ENCODE measurements around the gene LY6G6F. TPM values are rescaled to one million over a fixed set of nuclear protein-coding genes. Genes with fewer than 3 reads are reported as not detected.
"Not testable (repeated sequence)": the region's sequence is repeated elsewhere in the genome, so short reads cannot be mapped to it uniquely, and the experiment has no call there.

Gene LY6G6F
- total RNA-seq, 1 experiment from 2014 or later, result not detected

- Mint-ChIP-seq H3K27me3 (ENCODE audit: insufficient read depth, unreplicated experiment) (no peaks in the 10 kb centered on the region), H3K36me3 (ENCODE audit: insufficient read depth, unreplicated experiment) (peaks cover 24% of the 10 kb centered on the region), H3K4me1 (ENCODE audit: insufficient read depth, unreplicated experiment) (peaks cover 5% of the 10 kb centered on the region), H3K9me3 (ENCODE audit: unreplicated experiment) (no peaks in the 10 kb centered on the region), H3K4me3 (ENCODE audit: unreplicated experiment) (peak within 1 kb of the TSS; percentile 95), H3K27ac (ENCODE audit: low read depth, unreplicated experiment) (peak within 1 kb of the TSS; percentile 89)
- TSS peak; percentile 39 for BruUV-seq (replicated peaks)
- peak; percentile 98 for DNase-seq (ENCODE audit: unreplicated experiment)
- TF ChIP-seq CTCF (IDR thresholded peaks at IDR 0.05; ENCODE audit: unreplicated experiment), result no peak
- intact Hi-C loops (cut with micrococcal nuclease), result loop anchor here (1.0 to 2.0 kb wide), 2 partner anchors 26 to 36 kb away; partner anchors contain the start of gene DDAH2
- CTCF ChIA-PET, result interaction anchor here (0.6 to 1.4 kb wide), 7 partner anchors 13 to 128 kb away, joined by 3 read pairs; partner anchors contain the start of gene C6orf47
- POLR2A ChIA-PET, result interaction anchor here (0.6 to 3.4 kb wide), 44 partner anchors 9 to 1550 kb away, joined by 3 to 29 read pairs (median 5); partner anchors contain the start of genes BAG6, C6orf47, CLIC1 and CSNK2B
These were observed 3.6 kb upstream of the LY6G6F start, which contains the start of gene ABHD16A for GRCh38 chr6:31702819-31703716. ABHD16A (minus strand) TSS chr6:31703324; CDS start chr6:31703281, 43 bp downstream.

GRCh38 chr6:31705931-31706330, 735 bp upstream of the LY6G6F start:
- Mint-ChIP-seq H3K4me3 (ENCODE audit: unreplicated experiment) (no peak overlapping the region), H3K27me3 (ENCODE audit: insufficient read depth, unreplicated experiment) (no peaks in the 10 kb centered on the region), H3K9me3 (ENCODE audit: unreplicated experiment) (no peaks in the 10 kb centered on the region), H3K27ac (ENCODE audit: low read depth, unreplicated experiment) (no peak overlapping the region), H3K4me1 (ENCODE audit: insufficient read depth, unreplicated experiment) (peaks cover 7% of the 10 kb centered on the region), H3K36me3 (ENCODE audit: insufficient read depth, unreplicated experiment) (peaks cover 6% of the 10 kb centered on the region)
- CTCF ChIA-PET, result no interaction called here
- no peak for TF ChIP-seq CTCF (IDR thresholded peaks at IDR 0.05; ENCODE audit: unreplicated experiment)
- DNase-seq (ENCODE audit: unreplicated experiment), result no peak
- intact Hi-C loops (cut with micrococcal nuclease), result no loop called here
- POLR2A ChIA-PET, result no interaction called here
- BruUV-seq (replicated peaks), result no TSS peak

- DNase-seq (ENCODE audit: unreplicated experiment), result no peak
- Mint-ChIP-seq H3K9me3 (ENCODE audit: unreplicated experiment) (no peaks in the 10 kb centered on the region), H3K27me3 (ENCODE audit: insufficient read depth, unreplicated experiment) (no peaks in the 10 kb centered on the region), H3K4me3 (ENCODE audit: unreplicated experiment) (no peak overlapping the region), H3K4me1 (ENCODE audit: insufficient read depth, unreplicated experiment) (peaks cover 12% of the 10 kb centered on the region), H3K36me3 (ENCODE audit: insufficient read depth, unreplicated experiment) (peaks cover 6% of the 10 kb centered on the region), H3K27ac (ENCODE audit: low read depth, unreplicated experiment) (no peak overlapping the region)
- POLR2A ChIA-PET, result no interaction called here
- TF ChIP-seq CTCF (IDR thresholded peaks at IDR 0.05; ENCODE audit: unreplicated experiment), result no peak
- no TSS peak for BruUV-seq (replicated peaks)
- intact Hi-C loops (cut with micrococcal nuclease), result no loop called here
- CTCF ChIA-PET, result no interaction called here
These were observed 1.0 kb downstream of the LY6G6F start for GRCh38 chr6:31707701-31708100.

GRCh38 chr6:31708224-31708623, 1.6 kb downstream of the LY6G6F start:
- intact Hi-C loops (cut with micrococcal nuclease), result no loop called here
- POLR2A ChIA-PET, result interaction anchor here (1.4 kb wide), 1 partner anchor 119 kb away, joined by 3 read pairs; the partner anchor contains the start of gene HSPA1B
- H3K27ac Mint-ChIP-seq (ENCODE audit: low read depth, unreplicated experiment), result no peak overlapping the region
- BruUV-seq (replicated peaks), result no TSS peak
- TF ChIP-seq CTCF (IDR thresholded peaks at IDR 0.05; ENCODE audit: unreplicated experiment), result no peak
- CTCF ChIA-PET, result no interaction called here
- H3K9me3 Mint-ChIP-seq (ENCODE audit: unreplicated experiment), result no peaks in the 10 kb centered on the region
- H3K27me3 Mint-ChIP-seq (ENCODE audit: insufficient read depth, unreplicated experiment), result no peaks in the 10 kb centered on the region
- no peak for DNase-seq (ENCODE audit: unreplicated experiment)
- H3K36me3 Mint-ChIP-seq (ENCODE audit: insufficient read depth, unreplicated experiment), result peaks cover 3% of the 10 kb centered on the region
- peaks cover 10% of the 10 kb centered on the region for H3K4me1 Mint-ChIP-seq (ENCODE audit: insufficient read depth, unreplicated experiment)
- no peak overlapping the region for H3K4me3 Mint-ChIP-seq (ENCODE audit: unreplicated experiment)

GRCh38 chr6:31709157-31709556, 2.5 kb downstream of the LY6G6F start:
- H3K9me3 Mint-ChIP-seq (ENCODE audit: unreplicated experiment); H3K4me3 Mint-ChIP-seq (ENCODE audit: unreplicated experiment); intact Hi-C loops (cut with micrococcal nuclease); BruUV-seq (replicated peaks); H3K27ac Mint-ChIP-seq (ENCODE audit: low read depth, unreplicated experiment); DNase-seq (ENCODE audit: unreplicated experiment); H3K36me3 Mint-ChIP-seq (ENCODE audit: insufficient read depth, unreplicated experiment); H3K27me3 Mint-ChIP-seq (ENCODE audit: insufficient read depth, unreplicated experiment); H3K4me1 Mint-ChIP-seq (ENCODE audit: insufficient read depth, unreplicated experiment): not testable (repeated sequence)
- ChIA-PET CTCF (interaction anchor here (0.6 kb wide), 2 partner anchors 43 to 234 kb away, joined by 3 read pairs; partner anchors contain the start of gene CSNK2B), POLR2A (interaction anchor here (1.4 kb wide), 1 partner anchor 118 kb away, joined by 3 read pairs; the partner anchor contains the start of gene HSPA1B)
